ENCODE data around the gene ARHGAP30.
"Not testable (repeated sequence)": the region's sequence is repeated elsewhere in the genome, so short reads cannot be mapped to it uniquely, and the experiment has no call there.

DNA sequence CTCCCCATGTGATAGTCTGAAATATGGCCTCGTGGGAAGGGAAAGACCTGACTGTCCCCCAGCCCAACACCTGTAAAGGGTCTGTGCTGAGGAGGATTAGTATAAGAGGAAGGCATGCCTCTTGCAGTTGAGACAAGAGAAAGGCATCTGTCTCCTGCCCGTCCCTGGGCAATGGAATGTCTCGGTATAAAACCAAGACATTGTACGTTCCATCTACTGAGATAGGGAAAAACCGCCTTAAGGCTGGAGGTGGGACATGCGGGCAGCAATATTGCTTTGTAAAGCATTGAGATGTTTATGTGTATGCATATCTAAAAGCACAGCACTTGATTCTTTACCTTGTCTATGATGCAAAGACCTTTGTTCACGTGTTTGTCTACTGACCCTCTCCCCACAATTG, 52.5 kb downstream of the ARHGAP30 start:
- TF ChIP-seq POLR2A (IDR thresholded peaks at IDR 0.05); POLR2AphosphoS5 (IDR thresholded peaks at IDR 0.05; ENCODE audit: insufficient read depth in 1 of 2, low read depth in 1 of 2): not testable (repeated sequence)
- TF ChIP-seq, protein P1, sequence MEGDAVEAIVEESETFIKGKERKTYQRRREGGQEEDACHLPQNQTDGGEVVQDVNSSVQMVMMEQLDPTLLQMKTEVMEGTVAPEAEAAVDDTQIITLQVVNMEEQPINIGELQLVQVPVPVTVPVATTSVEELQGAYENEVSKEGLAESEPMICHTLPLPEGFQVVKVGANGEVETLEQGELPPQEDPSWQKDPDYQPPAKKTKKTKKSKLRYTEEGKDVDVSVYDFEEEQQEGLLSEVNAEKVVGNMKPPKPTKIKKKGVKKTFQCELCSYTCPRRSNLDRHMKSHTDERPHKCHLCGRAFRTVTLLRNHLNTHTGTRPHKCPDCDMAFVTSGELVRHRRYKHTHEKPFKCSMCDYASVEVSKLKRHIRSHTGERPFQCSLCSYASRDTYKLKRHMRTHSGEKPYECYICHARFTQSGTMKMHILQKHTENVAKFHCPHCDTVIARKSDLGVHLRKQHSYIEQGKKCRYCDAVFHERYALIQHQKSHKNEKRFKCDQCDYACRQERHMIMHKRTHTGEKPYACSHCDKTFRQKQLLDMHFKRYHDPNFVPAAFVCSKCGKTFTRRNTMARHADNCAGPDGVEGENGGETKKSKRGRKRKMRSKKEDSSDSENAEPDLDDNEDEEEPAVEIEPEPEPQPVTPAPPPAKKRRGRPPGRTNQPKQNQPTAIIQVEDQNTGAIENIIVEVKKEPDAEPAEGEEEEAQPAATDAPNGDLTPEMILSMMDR (IDR thresholded peaks at IDR 0.05): not testable (repeated sequence)

Measured in vagina (tissue), 2 donors.